Fibroblast of villous mesenchyme (primary cell): ENCODE measurements around the gene PAX4. TPM values are rescaled to one million over a fixed set of nuclear protein-coding genes. Genes with fewer than 3 reads are reported as not detected.

ENCODE experiments used
- total RNA-seq: library from RNA; depleted of rRNA; stranded (reverse); fragments of >200 nt; gene quantifications from 2 replicates; pipeline ENCODE4 v1.2.3, GENCODE V29; 2012

Gene PAX4
- total RNA-seq, 1 donor: not detected

Other genes with a start within 250 kb of the PAX4 start
- gene ZNF800, start 225.4 kb downstream of the PAX4 start, total RNA-seq: 19.3 and 24.6 TPM in 2 replicates
- gene GCC1, start 32.5 kb downstream of the PAX4 start, total RNA-seq: 17.1 and 19.0 TPM in 2 replicates
- 75.6 and 83.1 TPM in 2 replicates for gene ARF5, start 29.7 kb downstream of the PAX4 start, total RNA-seq
- gene FSCN3, start 24.4 kb downstream of the PAX4 start, total RNA-seq: 0.43 and 0.97 TPM in 2 replicates
- 205 and 241 TPM in 2 replicates for gene SND1, start 34.1 kb upstream of the PAX4 start, total RNA-seq